SIG-M5 (cell line): Measurements from ENCODE around the gene HOXD8.

ENCODE experiments used
- DNase-seq: peaks from one replicate; lab custom pipeline; 2025; lab: John Stamatoyannopoulos, UW

Gene HOXD8

DNA sequence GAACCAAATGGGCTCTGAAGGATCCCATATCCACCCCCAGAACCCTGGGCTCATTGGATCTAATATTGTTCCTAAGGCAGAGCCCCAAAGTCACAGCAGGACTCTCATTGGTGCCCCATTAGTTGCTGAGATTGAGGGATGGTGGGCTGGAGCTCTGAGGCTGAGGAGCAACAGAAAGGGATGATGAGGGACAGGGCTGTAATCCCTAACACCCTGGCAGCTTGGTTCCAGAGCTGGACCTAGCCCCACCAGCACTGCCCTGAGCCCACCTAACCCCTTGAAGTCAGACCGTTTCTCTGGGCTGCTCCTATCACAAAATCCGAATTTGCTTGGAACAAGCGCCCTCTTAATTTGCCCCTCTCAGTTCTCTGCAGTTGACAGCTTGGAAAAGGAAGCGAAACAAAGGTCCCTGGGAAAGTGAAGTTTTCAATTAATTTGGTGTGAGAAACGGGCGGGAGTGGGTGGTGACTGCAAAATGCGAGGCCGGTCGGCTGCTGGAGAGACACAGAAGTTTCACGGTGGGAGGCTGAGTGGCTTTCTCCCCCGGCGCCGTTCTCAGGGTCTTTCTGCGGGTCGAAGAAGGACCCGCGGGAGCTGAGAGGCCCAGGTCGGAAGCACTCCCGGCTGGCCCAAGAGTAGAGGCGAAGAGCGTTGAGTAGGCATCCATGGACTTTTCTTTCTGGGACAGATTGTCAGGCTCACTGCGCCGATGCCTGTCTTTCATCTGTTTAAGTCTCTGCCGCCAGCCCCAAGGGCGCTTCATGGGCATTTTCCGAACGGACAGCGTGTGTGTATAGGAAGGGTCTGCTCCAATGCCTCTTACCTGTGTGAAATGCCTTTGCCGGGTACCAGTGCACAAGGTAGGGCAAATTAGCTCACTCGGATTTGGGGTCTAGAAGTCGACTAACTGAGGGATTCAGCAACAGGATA is 37.9 kb upstream of the HOXD8 start:
- no peak for DNase-seq

DNA sequence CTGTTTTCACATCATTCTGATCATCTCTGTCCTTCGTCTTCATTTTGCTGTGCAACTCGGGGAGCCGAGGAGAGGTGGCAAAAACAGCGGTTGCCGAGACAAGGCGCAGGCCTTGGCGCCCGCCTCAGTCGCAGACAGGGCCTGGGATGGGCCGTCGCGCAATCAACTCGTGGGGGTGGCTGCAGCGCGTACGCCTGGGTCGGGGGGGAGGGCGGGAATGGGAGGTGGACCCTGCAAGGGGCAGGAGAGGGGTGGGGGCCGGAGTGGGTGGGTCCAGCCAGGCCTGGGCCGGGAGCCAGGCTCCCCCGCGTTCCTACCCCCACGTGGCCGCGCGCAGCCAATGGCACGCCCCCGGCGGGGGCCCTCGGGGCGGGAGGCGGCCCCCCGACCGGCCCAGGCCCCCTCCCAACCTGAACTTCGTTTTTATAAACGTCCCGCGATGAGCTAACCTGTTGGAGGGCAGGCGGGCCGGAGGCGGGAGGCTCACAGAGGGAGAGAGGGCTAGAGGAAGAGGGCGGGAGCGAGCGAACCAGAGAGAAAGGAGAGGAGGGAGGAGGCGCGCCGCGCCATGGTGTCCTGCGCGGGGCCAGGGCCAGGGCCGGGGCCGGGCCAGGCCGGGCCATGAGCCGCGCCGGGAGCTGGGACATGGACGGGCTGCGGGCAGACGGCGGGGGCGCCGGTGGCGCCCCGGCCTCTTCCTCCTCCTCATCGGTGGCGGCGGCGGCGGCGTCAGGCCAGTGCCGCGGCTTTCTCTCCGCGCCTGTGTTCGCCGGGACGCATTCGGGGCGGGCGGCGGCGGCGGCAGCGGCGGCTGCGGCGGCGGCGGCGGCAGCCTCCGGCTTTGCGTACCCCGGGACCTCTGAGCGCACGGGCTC is 37.0 kb upstream of the HOXD8 start, which contains the start of gene HOXD13:
TSS of gene HOXD13 (plus strand) at position 452 of the 875 bp plus-strand sequence. CDS start at position 622, 170 bp downstream.
- no peak for DNase-seq

DNA sequence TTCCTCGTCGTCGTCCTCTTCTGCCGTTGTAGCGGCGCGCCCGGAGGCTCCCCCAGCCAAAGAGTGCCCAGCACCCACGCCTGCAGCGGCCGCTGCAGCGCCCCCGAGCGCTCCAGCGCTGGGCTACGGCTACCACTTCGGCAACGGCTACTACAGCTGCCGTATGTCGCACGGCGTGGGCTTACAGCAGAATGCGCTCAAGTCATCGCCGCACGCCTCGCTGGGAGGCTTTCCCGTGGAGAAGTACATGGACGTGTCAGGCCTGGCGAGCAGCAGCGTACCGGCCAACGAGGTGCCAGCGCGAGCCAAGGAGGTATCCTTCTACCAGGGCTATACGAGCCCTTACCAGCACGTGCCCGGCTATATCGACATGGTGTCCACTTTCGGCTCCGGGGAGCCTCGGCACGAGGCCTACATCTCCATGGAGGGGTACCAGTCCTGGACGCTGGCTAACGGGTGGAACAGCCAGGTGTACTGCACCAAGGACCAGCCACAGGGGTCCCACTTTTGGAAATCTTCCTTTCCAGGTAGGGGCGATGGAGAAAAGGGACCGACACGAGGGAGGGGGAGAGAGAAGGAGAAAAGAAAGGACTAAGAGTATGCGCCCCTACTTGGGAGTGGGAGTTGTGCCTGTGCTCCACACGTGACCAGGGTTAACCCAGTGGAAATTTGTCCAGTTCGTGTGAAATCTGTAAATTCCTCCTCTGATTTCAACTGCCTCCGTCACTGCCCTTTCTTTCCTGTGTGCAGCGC is 36.2 kb upstream of the HOXD8 start:
- no peak for DNase-seq

DNA sequence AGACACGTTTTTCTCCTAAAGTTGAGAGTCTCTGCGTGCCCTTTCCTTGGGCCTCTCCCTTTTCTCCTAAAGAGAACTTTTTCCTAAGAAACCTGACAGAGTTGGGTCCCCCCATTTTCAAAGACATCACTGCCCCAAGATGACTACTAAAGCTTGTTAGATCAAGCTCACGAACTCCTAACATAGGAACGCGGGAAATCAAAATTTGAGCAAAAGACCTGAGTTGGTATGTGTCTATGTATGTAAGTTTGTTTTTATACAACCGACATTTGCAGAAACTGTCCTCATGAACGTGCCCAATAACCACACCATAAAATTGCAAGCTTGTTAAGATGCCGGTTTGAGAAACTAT is 35.6 kb upstream of the HOXD8 start:
- DNase-seq, result no peak

DNA sequence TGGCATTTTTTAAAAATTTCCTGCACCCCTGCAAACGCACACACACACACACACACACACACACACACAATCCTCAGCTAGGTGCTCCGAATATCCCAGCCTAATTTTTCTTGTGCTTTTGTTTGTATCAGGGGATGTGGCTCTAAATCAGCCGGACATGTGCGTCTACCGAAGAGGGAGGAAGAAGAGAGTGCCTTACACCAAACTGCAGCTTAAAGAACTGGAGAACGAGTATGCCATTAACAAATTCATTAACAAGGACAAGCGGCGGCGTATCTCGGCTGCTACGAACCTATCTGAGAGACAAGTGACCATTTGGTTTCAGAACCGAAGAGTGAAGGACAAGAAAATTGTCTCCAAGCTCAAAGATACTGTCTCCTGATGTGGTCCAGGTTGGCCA is 35.2 kb upstream of the HOXD8 start:
- no peak for DNase-seq

- DNase-seq, result no peak
Observed at GRCh38 chr2:176095421-176095820, 34.1 kb upstream of the HOXD8 start.

- DNase-seq, result no peak
Observed at GRCh38 chr2:176096243-176096985, 33.1 kb upstream of the HOXD8 start.

GRCh38 chr2:176096986-176097819 is 32.3 kb upstream of the HOXD8 start:
- DNase-seq, result no peak

DNA sequence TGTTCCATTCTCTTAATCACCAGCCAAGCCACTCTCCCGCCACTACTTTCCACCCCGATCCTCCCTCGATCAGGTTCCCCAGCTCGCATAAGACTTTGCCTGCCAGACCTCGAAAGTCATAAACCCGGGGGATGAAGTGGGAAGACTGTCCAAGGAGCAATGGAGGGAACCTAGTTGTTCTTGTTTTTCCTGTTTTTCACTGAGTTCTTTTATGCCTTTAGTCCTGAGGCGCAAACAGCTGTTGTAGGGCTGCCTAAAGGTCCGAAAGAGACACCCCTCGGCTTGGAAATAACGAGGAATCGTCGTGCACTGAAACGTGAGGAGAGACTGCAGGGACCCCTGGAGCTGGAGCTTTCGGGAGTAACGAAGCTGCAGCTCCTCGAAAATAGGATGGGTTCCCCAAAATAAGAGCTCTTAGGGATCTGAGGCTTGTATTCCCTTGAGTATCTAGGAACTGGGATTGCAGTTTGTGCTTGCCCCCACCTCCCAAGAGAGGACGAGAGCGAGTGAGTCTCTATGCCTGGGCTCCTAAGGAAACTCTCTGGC is 31.6 kb upstream of the HOXD8 start:
- no peak for DNase-seq

- no peak for DNase-seq
Observed at GRCh38 chr2:176098366-176099158, 30.9 kb upstream of the HOXD8 start.

GRCh38 chr2:176099159-176099727 is 30.3 kb upstream of the HOXD8 start:
- no peak for DNase-seq

DNA sequence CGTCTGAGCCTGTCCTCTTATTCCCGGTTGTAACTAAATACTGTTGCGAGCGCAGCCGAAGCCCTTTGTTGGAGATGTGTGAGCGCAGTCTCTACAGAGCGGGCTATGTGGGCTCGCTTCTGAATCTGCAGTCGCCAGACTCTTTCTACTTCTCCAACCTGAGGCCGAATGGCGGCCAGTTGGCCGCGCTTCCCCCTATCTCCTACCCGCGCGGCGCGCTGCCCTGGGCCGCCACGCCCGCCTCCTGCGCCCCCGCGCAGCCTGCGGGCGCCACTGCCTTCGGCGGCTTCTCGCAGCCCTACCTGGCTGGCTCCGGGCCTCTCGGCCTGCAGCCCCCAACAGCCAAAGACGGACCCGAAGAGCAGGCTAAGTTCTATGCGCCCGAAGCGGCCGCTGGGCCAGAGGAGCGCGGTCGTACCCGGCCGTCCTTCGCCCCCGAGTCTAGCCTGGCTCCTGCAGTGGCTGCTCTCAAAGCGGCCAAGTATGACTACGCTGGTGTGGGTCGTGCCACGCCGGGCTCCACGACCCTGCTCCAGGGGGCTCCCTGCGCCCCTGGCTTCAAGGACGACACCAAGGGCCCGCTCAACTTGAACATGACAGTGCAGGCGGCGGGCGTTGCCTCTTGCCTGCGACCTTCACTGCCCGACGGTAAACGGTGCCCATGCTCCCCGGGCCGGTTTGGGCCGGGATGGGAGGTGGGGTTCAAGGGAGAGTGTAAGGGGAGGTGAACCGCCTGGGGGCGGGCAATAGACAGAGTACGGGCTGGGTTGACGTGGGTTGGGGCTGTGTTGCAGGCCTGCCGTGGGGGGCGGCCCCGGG is 29.6 kb upstream of the HOXD8 start, which contains the start of gene HOXD12:
TSS of gene HOXD12 (plus strand) at position 68 of the 819 bp plus-strand sequence. CDS start at position 75, 7 bp downstream.
- no peak for DNase-seq

GRCh38 chr2:176100547-176101140 is 28.9 kb upstream of the HOXD8 start:
- no peak for DNase-seq

DNA sequence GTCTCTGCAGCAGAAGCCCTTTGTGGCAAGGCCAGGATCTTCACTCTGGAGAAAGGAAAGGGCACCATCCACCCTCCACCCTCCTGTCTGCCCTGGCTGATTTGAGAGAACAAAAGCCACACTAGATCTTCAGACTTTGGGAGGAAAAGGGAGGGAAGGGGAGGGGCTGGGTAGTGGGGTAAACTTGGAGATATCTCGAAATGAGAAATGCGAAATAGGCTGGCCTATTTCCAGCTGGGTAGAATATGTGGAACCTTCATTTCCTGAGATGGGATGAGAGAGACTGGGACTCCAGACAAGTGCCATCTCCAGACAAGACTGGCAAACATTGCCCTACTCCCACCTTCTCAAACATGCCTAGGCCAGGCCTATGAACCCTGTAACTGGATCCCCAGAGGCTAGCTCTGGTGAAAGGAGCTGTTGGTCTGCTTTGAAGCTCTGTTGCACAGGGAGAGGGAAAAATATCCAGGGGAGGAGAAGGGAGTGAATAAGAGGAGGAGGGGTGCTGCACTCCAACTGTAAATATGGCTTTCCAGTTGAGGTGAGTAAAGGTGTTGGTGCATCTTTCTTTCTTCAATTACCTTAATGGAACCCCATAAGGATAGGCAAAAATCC is 28.2 kb upstream of the HOXD8 start:
- DNase-seq, result no peak

- DNase-seq, result no peak
Observed at GRCh38 chr2:176101842-176102241, 27.7 kb upstream of the HOXD8 start.

GRCh38 chr2:176102309-176102866 is 27.1 kb upstream of the HOXD8 start:
- no peak for DNase-seq

DNA sequence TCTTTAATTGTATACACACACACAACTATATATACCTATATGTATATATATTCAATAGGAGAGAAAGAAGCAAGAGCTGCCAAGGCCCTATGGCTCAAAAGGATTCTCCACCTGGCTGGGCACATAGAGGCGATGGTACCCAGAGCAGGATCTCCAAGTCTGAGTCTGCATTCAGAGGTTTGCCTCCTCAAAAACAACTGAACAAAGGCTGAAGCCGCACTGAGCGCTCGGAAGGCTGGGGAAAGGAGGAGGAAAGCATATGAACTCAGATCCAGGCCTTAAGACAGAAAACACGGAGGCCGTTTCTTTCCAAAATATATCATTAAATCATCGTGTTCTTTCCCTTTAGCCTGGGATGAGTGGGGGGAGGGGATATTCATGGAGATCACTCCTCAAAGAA is 26.3 kb upstream of the HOXD8 start:
- no peak for DNase-seq
